HG03066 (cell line): ENCODE results near the gene HRAS.

Experiments
- ATAC-seq: cut with Tn5 transposase; IDR thresholded peaks from one replicate; pipeline ENCODE4 v1.9.1; 2021; ENCODE audit warnings: low read depth; ENCODE audit not compliant: unreplicated experiment

The HRAS gene

GRCh38 chr11:497565-498296, 37.6 kb downstream of the HRAS start:
- ATAC-seq: no peak

DNA sequence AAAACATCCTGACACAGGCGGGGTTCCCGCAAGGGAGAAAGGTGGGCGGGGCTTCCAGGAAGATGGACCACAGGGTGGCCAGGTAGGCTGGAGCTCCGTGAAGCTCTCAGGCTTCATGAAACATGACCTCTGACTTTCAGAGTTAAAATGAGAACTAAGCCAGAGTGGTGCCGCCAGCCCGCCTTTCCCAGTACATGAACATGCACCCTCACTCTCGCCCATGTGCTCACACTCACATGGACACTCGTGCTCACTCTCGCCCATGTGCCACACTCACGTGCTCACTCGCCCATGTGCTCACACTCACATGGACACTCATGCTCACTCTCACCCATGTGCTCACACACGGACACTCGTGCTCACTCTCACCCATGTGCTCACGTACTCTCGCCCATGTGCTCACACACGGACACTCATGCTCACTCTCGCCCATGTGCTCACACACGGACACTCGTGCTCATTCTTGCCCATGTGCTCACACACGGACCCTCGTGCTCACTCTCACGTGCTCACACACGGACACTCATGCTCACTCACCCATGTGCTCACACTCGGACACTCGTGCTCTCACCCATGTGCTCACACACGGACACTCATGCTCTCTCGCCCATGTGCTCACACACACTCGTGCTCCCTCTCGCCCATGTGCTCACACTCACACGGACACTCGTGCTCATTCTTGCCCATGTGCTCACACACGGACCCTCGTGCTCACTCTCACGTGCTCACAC, 38.4 kb downstream of the HRAS start:
- ATAC-seq: no peak

GRCh38 chr11:495537-495931, 39.8 kb downstream of the HRAS start:
- no peak for ATAC-seq

DNA sequence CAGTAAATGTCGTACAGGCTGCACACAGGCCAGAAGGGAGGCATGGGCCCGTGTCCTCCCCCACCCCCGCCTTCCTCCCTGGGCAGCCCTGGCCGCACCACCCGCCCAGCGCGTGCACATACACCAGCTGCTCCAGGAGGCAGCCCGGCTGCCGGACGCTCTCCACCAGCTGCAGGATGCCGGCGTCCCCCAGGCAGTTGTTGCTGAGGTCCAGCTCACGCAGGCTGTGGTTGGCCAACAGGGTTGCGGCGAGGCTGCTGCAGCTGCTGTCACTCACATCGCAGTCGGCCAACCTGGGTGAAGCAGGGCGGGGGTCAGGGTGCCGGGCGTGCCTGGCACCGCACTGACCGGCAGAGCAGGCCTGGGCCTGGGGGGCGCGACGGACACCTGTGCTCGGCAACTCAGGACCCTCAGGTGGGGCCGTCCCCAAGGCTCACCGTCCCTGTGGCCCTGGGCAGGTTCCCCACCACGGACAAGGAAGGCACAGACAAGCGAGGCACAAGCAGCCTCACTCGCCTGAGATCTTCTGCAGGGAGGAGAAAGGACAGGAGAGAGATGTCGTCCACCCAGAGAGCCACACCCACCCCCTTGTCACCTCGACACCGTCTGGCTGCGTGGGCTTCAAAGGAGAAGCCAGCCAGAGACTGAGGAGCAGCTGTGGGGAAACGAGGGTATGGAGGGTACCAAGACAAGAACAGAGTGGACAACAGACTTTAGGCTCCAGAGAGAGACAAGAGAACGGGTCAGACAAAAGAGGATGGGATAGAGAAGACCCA, 40.4 kb downstream of the HRAS start:
- no peak for ATAC-seq

DNA sequence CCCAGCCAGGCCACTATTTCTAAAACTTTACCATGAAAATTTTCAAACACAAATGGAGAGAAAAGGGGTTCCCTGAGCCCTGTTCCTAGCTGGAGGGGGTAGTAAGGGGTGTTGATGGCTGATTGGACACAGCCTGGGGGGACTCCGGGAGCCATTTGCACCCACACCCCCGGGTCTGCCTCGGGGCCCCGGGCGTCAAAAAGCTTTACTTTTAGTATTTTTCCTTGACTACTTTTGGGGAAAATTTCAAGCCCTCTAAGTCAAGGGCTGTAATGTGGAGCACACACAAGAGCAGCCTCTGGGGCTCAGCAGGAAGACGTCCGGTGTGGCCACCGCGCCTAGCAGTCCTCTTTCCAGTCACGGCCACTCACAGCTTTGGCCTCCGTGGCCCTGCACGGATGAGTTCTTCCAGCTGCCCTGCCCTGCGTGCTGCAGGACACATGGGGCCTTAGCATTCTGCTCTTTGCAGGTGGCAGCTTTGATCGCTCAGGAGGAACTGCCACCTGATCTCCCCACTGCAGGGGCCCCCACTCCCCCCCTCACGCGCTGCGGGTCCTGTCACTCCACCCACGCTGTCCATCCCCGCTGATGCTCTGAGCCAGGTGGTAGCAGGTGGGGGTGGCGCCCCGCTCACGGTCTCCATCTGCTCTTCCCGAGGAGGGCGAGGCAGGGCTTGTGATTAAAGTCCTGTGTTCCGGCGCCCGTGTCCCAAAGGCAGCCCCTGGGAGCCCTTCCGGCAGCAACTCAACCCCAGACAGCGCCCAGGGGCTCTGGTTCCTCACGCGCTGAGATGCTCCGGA, 42.7 kb downstream of the HRAS start:
- no peak for ATAC-seq

GRCh38 chr11:491358-491757, 44.0 kb downstream of the HRAS start:
- ATAC-seq: no peak

GRCh38 chr11:490930-491260, 44.5 kb downstream of the HRAS start:
- no peak for ATAC-seq

- no peak for ATAC-seq
These were observed 45.0 kb downstream of the HRAS start for GRCh38 chr11:490186-490929.

GRCh38 chr11:489610-490185, 45.7 kb downstream of the HRAS start:
- ATAC-seq: no peak

GRCh38 chr11:488992-489391, 46.4 kb downstream of the HRAS start:
- no peak for ATAC-seq

GRCh38 chr11:488579-488978, 46.8 kb downstream of the HRAS start:
- no peak for ATAC-seq

GRCh38 chr11:488062-488461, 47.3 kb downstream of the HRAS start:
- no peak for ATAC-seq

DNA sequence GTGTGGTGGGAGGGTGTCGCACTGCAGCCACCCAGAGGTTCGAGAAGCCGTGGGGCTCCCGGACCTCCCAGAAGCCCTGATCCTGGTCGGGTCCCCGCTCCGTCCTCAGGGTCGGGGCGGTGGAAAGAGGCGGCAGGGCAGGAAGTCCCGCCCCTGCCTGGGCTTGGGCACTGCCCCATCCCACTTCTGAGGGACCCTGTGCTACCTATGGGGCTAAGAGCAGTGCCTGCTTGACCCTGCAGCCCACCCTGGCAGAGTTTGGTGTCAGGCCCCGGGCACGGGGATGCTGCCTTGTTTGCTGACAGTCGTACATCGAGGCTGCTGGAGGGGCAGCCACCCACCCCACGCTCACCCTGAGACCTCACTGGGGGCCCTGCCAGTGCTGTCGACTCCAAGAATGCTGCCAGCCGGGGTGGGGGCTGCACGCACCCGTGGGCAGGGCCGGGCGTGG, 47.8 kb downstream of the HRAS start:
- ATAC-seq: no peak

DNA sequence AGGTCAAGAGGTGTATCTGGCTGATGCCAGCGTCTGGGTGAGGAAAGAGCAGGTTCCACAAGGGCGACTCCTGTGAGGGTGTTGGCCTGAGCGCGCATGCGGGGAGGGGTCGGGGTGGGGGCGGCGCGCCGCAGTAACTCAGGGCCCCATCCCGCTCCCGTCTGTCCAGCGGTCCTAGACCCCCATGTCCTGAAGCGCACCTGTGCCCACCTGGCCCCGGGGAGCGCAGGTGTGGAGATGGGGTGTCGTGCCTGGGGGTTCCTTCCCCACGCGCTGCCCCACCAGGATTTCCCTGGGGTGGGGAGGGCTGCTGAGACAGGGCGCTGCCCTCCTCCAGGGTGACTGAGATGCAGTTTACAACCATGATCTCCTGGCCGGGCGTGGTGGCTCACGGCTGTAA, 49.2 kb downstream of the HRAS start:
- ATAC-seq: no peak

DNA sequence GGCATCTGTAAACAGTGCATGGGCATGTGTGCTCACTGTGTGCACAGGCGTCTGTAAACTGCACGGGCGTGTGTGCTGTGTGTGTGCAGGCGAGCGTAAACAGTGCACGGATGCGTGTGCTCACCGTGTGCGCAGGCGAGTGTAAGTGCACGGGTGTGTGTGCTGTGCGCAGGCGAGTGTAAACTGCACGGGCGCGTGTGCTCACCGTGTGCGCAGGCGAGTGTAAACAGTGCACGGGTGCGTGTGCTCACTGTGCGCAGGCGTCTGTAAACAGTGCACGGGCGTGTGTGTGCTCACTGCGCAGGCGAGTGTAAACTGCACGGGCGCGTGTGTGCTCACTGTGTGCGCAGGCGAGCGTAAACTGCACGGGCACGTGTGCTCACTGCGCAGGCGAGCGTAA, 50.8 kb downstream of the HRAS start:
- no peak for ATAC-seq
